Gastroesophageal sphincter (tissue), 3 donors: Measurements from ENCODE around the gene STIM2.

Experiments
- CTCF ChIP-seq, 4 experiments: fragments of 200-600 bp in 2 of 4; fragments of 450-650 bp in 2 of 4; sonication (generic) in 1 of 4; IDR thresholded peaks; one replicate each; pipeline ENCODE4 v1.5.1; 2017 to 2019; ENCODE audit warnings: antibody characterized with exemption in 4 of 4, mild to moderate bottlenecking in 2 of 4, moderate library complexity in 2 of 4
- POLR2AphosphoS5 ChIP-seq: sonication (generic); formaldehyde crosslinking; IDR thresholded peaks from one replicate; pipeline ENCODE4 v1.6.1; 2017; ENCODE audit warnings: antibody characterized with exemption

- TF ChIP-seq CTCF (IDR thresholded peaks at IDR 0.05) (no peak), POLR2AphosphoS5 (no peak)
Observed at GRCh38 chr4:26931451-26931850, 70.8 kb downstream of the STIM2 start.
